Activated naive CD4-positive, alpha-beta T cell treated with anti-CD3 and anti-CD28 coated beads, Interleukin-2, amount 50 U/mL, for 24 hours (primary cell): ENCODE data around the gene MATCAP1.
A peak's percentile ranks its signal among the peaks of the same experiment; 100 is the strongest.

ENCODE experiments used
- H3K27ac Mint-ChIP-seq: one replicate; pipeline ENCODE4 v1.8.0; 2021; ENCODE audit warnings: mild to moderate bottlenecking, mixed read lengths
- H3K27me3 Mint-ChIP-seq: one replicate; pipeline ENCODE4 v1.8.0; 2021; ENCODE audit warnings: mixed read lengths
- H3K36me3 Mint-ChIP-seq: one replicate; pipeline ENCODE4 v1.8.0; 2021; ENCODE audit warnings: mixed read lengths
- H3K4me1 Mint-ChIP-seq: one replicate; pipeline ENCODE4 v1.8.0; 2021; ENCODE audit warnings: mixed read lengths
- H3K4me3 Mint-ChIP-seq: one replicate; pipeline ENCODE4 v1.8.0; 2021; ENCODE audit warnings: mild to moderate bottlenecking, mixed read lengths
- H3K9me3 Mint-ChIP-seq: one replicate; pipeline ENCODE4 v1.8.0; 2021; ENCODE audit warnings: mixed read lengths

The MATCAP1 gene

DNA sequence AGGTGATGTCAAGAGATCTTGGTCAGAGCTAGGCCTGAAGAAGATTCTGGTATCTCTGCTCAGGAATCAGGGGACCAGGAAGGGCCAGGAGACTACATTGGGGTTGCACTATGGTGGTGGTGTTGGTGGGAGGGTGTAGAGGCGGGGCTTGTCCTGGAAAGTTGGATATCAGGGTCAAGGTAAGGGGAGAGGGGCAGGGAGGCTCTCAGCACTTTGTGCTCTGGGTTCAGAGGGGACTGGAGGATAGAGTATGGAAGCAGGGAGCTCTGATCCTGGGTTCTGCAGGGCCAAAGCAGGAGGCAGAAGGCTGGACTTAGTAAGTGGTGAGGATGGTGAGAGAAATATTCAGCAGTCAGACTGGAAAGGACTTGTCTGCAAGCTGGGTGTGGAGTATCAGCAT, 10.4 kb downstream of the MATCAP1 start:
- peaks cover 39% of the 10 kb centered on the region for H3K27me3 Mint-ChIP-seq
- no peaks in the 10 kb centered on the region for H3K9me3 Mint-ChIP-seq
- peak overlapping the region; percentile 62 for H3K27ac Mint-ChIP-seq
- peak overlapping the region; percentile 93 for H3K4me3 Mint-ChIP-seq
- peaks cover 26% of the 10 kb centered on the region for H3K4me1 Mint-ChIP-seq
- H3K36me3 Mint-ChIP-seq, result no peaks in the 10 kb centered on the region

DNA sequence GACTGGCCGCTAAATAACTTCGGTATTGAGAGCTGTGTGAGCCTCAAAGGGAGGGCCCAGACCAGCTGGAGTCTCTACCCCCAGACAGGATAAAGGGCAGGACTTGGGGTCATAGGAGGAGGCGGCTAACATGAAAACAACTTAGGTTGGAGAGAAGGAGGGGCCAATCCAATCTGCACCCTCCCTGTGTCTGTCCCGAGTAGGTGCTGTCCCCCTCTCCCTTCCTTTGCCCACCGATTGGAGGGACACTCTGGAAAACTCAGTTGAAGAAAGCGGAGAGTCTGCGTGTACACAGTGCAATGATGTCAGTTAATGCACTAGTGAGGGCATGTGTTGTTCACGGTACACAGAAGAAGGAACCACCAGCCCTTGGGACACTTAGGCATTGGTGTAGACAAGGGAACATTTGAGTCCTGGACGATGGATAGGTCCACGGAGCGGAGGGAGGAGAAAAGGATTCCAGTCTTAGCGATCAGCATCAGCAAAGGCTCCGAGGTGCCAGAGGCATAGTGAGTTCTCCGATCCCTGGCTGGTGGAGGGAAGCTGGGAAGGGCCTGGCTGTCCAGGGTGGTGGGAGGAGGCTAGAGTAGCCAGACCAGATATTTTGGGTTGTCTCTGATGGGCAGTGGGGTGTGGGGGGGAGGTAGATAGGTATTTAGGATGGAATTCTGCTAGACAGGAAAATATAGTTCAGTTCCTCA, 12.7 kb downstream of the MATCAP1 start:
- Mint-ChIP-seq H3K27ac (peak overlapping the region; percentile 32), H3K4me1 (peaks cover 24% of the 10 kb centered on the region), H3K4me3 (peak overlapping the region; percentile 36), H3K27me3 (peaks cover 40% of the 10 kb centered on the region), H3K36me3 (no peaks in the 10 kb centered on the region), H3K9me3 (no peaks in the 10 kb centered on the region)

GRCh38 chr16:67170168-67170948, 13.4 kb downstream of the MATCAP1 start, which contains the start of gene NOL3:
Gene NOL3 (plus strand): TSS chr16:67170538.
- Mint-ChIP-seq H3K27me3 (peaks cover 41% of the 10 kb centered on the region), H3K27ac (peak within 1 kb of the TSS; percentile 32), H3K36me3 (no peaks in the 10 kb centered on the region), H3K9me3 (no peaks in the 10 kb centered on the region), H3K4me3 (peak within 1 kb of the TSS; percentile 71), H3K4me1 (peaks cover 24% of the 10 kb centered on the region)

DNA sequence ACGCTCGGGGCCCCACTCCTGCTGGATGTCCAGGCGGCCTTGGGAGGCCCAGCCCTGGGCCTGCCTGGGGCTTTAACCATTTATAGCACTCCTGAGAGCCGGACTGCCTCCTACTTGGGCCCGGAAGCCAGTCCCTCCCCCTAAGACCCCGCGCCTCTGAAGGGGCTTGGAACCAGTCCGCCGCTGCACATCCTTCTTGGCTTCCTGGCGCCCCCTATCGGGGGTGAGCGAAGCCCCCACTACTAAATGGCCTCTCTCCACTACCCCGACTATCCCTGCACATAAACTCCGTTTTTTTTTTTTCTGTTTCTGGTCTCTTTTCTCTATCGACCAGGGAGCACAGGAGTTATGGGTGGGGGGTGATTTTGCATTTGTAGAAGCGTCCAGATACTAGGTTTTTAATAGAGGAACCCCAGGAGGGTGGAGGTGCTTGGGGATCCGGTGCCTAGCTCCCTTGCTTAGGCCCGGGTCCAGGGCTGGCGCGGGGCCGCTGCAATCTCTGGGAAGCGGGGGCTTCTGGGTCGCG, 14.1 kb downstream of the MATCAP1 start:
- no peak overlapping the region for H3K27ac Mint-ChIP-seq
- peaks cover 29% of the 10 kb centered on the region for H3K4me1 Mint-ChIP-seq
- H3K4me3 Mint-ChIP-seq, result peak overlapping the region; percentile 71
- peaks cover 46% of the 10 kb centered on the region for H3K27me3 Mint-ChIP-seq
- H3K9me3 Mint-ChIP-seq, result no peaks in the 10 kb centered on the region
- no peaks in the 10 kb centered on the region for H3K36me3 Mint-ChIP-seq

- Mint-ChIP-seq H3K27ac (no peak overlapping the region), H3K4me1 (peaks cover 28% of the 10 kb centered on the region), H3K9me3 (no peaks in the 10 kb centered on the region), H3K36me3 (no peaks in the 10 kb centered on the region), H3K4me3 (peak overlapping the region; percentile 26), H3K27me3 (peaks cover 46% of the 10 kb centered on the region)
Observed at GRCh38 chr16:67169011-67169451, 14.7 kb downstream of the MATCAP1 start.

DNA sequence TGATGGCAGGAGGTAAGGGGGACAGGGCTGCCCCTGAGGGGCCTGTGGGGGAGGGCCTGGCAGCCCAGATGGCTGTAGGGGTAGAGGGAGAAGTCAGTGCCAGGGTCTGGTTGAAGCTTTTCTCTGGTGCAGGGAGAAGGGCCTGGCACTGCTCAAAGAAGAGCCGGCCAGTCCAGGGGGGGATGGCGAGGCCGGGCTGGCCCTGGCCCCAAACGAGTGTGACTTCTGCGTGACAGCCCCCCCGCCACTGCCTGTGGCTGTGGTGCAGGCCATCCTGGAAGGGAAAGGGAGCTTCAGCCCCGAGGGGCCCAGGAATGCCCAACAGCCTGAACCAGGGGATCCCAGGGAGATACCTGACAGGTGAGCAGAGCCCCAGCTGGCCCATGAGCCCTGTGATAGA, 16.2 kb downstream of the MATCAP1 start:
- no peak overlapping the region for H3K27ac Mint-ChIP-seq
- no peaks in the 10 kb centered on the region for H3K36me3 Mint-ChIP-seq
- peaks cover 18% of the 10 kb centered on the region for H3K4me1 Mint-ChIP-seq
- no peaks in the 10 kb centered on the region for H3K9me3 Mint-ChIP-seq
- H3K4me3 Mint-ChIP-seq, result no peak overlapping the region
- peaks cover 37% of the 10 kb centered on the region for H3K27me3 Mint-ChIP-seq

DNA sequence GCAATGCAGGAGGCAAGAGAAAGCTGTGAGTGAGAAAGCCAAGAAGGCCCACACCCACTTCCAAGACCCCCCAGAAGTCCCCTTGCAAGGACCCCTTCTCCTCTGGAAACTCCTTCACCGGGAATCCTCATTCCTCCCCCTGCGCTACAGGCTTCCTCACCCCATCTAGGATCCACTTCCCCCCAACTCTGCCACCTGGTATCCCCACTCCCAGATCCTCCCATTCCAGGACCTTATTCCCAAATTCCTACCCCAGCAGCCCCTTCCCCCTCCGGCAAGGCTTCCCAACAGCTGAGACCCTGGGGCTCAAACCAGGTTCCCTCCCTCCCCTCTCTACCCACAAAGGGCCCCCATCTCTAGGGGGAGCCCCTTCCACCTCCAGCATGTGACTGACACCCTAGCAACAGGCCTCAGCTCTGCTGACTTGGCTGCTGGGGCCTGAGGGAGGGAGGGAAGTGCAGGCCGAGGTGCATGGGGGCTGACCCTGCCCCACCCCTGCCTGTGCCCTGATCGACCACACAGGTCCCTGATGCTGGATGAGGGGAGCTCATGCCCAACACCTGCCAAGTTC, 17.1 kb downstream of the MATCAP1 start:
- Mint-ChIP-seq H3K27me3 (peaks cover 40% of the 10 kb centered on the region), H3K36me3 (no peaks in the 10 kb centered on the region), H3K4me3 (no peak overlapping the region), H3K9me3 (no peaks in the 10 kb centered on the region), H3K27ac (no peak overlapping the region), H3K4me1 (peaks cover 24% of the 10 kb centered on the region)

GRCh38 chr16:67166110-67166547, 17.6 kb downstream of the MATCAP1 start:
- peaks cover 35% of the 10 kb centered on the region for H3K27me3 Mint-ChIP-seq
- H3K4me3 Mint-ChIP-seq, result no peak overlapping the region
- no peaks in the 10 kb centered on the region for H3K36me3 Mint-ChIP-seq
- no peak overlapping the region for H3K27ac Mint-ChIP-seq
- peaks cover 25% of the 10 kb centered on the region for H3K4me1 Mint-ChIP-seq
- no peaks in the 10 kb centered on the region for H3K9me3 Mint-ChIP-seq

- Mint-ChIP-seq H3K27ac (no peak overlapping the region), H3K27me3 (peaks cover 33% of the 10 kb centered on the region), H3K4me1 (peaks cover 31% of the 10 kb centered on the region), H3K36me3 (peaks cover 2% of the 10 kb centered on the region), H3K4me3 (peak overlapping the region; percentile 49), H3K9me3 (no peaks in the 10 kb centered on the region)
Observed at GRCh38 chr16:67165121-67166078, 18.4 kb downstream of the MATCAP1 start.

- H3K36me3 Mint-ChIP-seq, result peaks cover 2% of the 10 kb centered on the region
- H3K9me3 Mint-ChIP-seq, result no peaks in the 10 kb centered on the region
- H3K27me3 Mint-ChIP-seq, result peaks cover 28% of the 10 kb centered on the region
- H3K4me3 Mint-ChIP-seq, result peak within 1 kb of the TSS; percentile 52
- H3K27ac Mint-ChIP-seq, result no peak within 1 kb of the TSS
- peaks cover 25% of the 10 kb centered on the region for H3K4me1 Mint-ChIP-seq
Observed at GRCh38 chr16:67164599-67165061, 19.1 kb downstream of the MATCAP1 start, which contains the start of gene HSF4. Gene HSF4 (plus strand): TSS chr16:67164745. CDS start chr16:67164812, 67 bp downstream.

- Mint-ChIP-seq H3K36me3 (peaks cover 2% of the 10 kb centered on the region), H3K27me3 (peaks cover 26% of the 10 kb centered on the region), H3K4me1 (peaks cover 25% of the 10 kb centered on the region), H3K9me3 (no peaks in the 10 kb centered on the region), H3K27ac (no peak overlapping the region), H3K4me3 (peak overlapping the region; percentile 52)
Observed at GRCh38 chr16:67163999-67164558, 19.7 kb downstream of the MATCAP1 start.

- no peak overlapping the region for H3K27ac Mint-ChIP-seq
- H3K4me1 Mint-ChIP-seq, result peaks cover 30% of the 10 kb centered on the region
- H3K9me3 Mint-ChIP-seq, result no peaks in the 10 kb centered on the region
- peaks cover 24% of the 10 kb centered on the region for H3K27me3 Mint-ChIP-seq
- peak overlapping the region; percentile 52 for H3K4me3 Mint-ChIP-seq
- peaks cover 2% of the 10 kb centered on the region for H3K36me3 Mint-ChIP-seq
Observed at GRCh38 chr16:67163164-67163998, 20.4 kb downstream of the MATCAP1 start.

DNA sequence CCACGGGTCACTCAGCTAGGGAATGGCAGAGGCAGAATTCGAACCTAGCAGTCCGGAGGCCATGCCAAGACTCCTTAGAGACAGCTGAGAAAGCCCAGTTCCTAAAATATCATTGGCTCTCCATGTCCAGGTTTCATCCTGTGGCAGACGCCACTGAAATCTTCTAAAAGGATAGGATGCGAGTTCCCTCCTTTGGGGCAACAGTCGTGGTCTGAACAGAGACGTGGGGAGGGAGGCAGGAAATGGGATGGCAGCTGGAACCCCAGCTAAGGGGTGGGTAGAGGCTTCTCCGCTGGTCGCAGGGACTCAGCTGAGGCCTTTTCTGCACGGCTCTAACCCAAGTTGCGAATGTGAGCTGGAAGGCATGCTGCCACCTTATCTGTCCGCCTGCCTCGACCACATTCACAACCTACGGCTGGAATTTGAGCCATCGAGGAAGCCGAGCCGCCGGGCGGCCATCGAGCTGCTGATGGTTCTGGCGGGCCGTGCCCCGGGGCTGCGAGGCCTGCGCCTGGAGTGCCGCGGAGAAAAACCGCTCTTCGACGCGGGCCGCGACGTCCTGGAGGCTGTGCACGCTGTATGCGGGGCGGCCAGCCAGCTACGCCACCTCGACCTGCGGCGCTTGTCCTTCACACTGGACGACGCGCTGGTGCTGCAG, 21.1 kb downstream of the MATCAP1 start:
- Mint-ChIP-seq H3K9me3 (no peaks in the 10 kb centered on the region), H3K4me1 (peaks cover 34% of the 10 kb centered on the region), H3K27me3 (peaks cover 19% of the 10 kb centered on the region), H3K4me3 (peak overlapping the region; percentile 36), H3K36me3 (peaks cover 2% of the 10 kb centered on the region), H3K27ac (no peak overlapping the region)
